ENCODE data around the gene LRIG1.

Gene LRIG1

GRCh38 chr3:66338927-66339326 lies 161.9 kb downstream of the LRIG1 start:
- DNase-seq = no peak

GRCh38 chr3:66336333-66336766 lies 164.5 kb downstream of the LRIG1 start:
- peak in 1 of 5 donors; percentile 13 for DNase-seq

GRCh38 chr3:66335671-66336070 lies 165.2 kb downstream of the LRIG1 start:
- DNase-seq = no peak

Measured in T-helper 1 cell (primary cell).